ENCODE measurements around the gene ZSCAN12. TPM values are rescaled to one million over a fixed set of nuclear protein-coding genes. Genes with fewer than 3 reads are reported as not detected.

Gene ZSCAN12
- total RNA-seq, 1 donor, result 10.1 TPM

DNA sequence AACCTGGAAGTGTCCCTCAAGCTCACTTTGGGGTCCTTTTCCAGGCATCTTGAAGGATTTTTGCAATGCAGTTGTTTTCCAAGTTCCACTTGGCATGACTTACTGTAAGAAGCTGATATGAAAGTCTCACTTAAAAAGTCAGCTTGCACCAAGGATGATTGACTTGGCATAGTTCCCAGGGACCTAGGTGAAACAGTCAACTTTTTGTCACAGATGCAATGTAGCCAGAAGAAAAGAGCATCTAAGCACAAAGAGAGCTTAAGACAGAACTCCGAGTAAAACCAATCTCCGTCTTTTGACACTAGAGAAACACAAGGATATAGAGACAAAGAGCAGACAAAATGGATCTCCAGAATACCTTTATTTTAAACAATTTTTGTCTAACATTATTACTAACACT lies 2.6 kb upstream of the ZSCAN12 start:
- TF ChIP-seq, protein P1, sequence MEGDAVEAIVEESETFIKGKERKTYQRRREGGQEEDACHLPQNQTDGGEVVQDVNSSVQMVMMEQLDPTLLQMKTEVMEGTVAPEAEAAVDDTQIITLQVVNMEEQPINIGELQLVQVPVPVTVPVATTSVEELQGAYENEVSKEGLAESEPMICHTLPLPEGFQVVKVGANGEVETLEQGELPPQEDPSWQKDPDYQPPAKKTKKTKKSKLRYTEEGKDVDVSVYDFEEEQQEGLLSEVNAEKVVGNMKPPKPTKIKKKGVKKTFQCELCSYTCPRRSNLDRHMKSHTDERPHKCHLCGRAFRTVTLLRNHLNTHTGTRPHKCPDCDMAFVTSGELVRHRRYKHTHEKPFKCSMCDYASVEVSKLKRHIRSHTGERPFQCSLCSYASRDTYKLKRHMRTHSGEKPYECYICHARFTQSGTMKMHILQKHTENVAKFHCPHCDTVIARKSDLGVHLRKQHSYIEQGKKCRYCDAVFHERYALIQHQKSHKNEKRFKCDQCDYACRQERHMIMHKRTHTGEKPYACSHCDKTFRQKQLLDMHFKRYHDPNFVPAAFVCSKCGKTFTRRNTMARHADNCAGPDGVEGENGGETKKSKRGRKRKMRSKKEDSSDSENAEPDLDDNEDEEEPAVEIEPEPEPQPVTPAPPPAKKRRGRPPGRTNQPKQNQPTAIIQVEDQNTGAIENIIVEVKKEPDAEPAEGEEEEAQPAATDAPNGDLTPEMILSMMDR (IDR thresholded peaks at IDR 0.05; ENCODE audit: extremely low read depth, low read depth, low read length), result no peak

DNA sequence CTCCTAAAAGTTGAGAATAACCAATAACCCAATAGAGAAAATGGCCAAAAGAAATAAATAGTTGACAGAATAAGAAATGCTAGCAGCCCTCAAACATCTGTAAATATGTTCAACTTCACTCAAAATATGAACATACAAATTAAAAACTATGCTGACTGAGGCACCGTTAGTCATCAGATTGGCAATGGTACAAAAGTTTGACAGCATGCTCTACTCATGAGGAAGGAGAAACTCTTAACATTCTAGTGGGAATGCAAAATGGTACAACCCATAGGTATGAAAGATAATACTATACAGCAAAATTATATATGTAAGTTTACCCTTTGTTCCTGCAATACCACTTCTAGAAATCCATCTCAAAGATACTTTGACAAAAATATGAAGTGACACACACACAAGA lies 1.6 kb upstream of the ZSCAN12 start:
- no peaks in the 10 kb centered on the region for H3K27me3 ChIP-seq (ENCODE audit: insufficient read depth, low read length)
- peak; percentile 51 for DNase-seq (ENCODE audit: insufficient read length, low spot score, missing footprints)

More for the DNA sequence above, 2.6 kb upstream of the ZSCAN12 start:
- Histone ChIP-seq H4K20me1 (ENCODE audit: insufficient read depth, low read length) (no peaks in the 10 kb centered on the region), H3K4me2 (ENCODE audit: insufficient read depth, low read length) (no peak overlapping the region), H2AFZ (ENCODE audit: low read length) (no peak overlapping the region), H3K27ac (ENCODE audit: low read depth, low read length) (no peak overlapping the region), H3K4me3 (ENCODE audit: insufficient read depth, low read length) (no peak overlapping the region), H3K79me2 (ENCODE audit: insufficient read depth, low read length) (peaks cover 21% of the 10 kb centered on the region), H3K36me3 (ENCODE audit: insufficient read depth, low read length) (peaks cover 1% of the 10 kb centered on the region), H3K27me3 (ENCODE audit: insufficient read depth, low read length) (no peaks in the 10 kb centered on the region), H3K4me1 (ENCODE audit: insufficient read depth, low read length) (peaks cover 4% of the 10 kb centered on the region), H3K9me3 (ENCODE audit: low read depth, low read length) (no peaks in the 10 kb centered on the region)
- DNase-seq (ENCODE audit: insufficient read length, low spot score, missing footprints), result no peak

DNA sequence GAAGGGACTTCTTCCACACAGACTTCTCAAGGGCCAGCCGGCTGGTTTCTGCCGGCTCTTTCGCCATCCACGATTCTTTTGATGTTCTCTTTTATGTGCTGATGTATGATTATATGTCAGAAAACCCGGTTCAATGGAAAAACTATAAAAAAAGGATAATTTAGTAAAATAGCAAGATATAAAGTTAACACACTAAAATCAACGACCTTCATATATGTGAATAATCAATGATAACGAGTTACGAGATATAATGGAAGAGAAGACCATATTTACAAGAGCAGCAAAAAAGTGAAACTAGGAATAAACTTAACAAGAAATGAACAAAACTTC lies 540 bp upstream of the ZSCAN12 start:
- Histone ChIP-seq H3K27ac (ENCODE audit: low read depth, low read length) (peak overlapping the region; percentile 78), H3K79me2 (ENCODE audit: insufficient read depth, low read length) (peaks cover 41% of the 10 kb centered on the region), H3K9me3 (ENCODE audit: low read depth, low read length) (no peaks in the 10 kb centered on the region), H2AFZ (ENCODE audit: low read length) (peak overlapping the region; percentile 98), H4K20me1 (ENCODE audit: insufficient read depth, low read length) (no peaks in the 10 kb centered on the region), H3K36me3 (ENCODE audit: insufficient read depth, low read length) (peaks cover 5% of the 10 kb centered on the region), H3K27me3 (ENCODE audit: insufficient read depth, low read length) (no peaks in the 10 kb centered on the region), H3K4me3 (ENCODE audit: insufficient read depth, low read length) (peak overlapping the region; percentile 96), H3K4me1 (ENCODE audit: insufficient read depth, low read length) (peaks cover 4% of the 10 kb centered on the region), H3K4me2 (ENCODE audit: insufficient read depth, low read length) (peak overlapping the region; percentile 94)
- no peak for DNase-seq (ENCODE audit: insufficient read length, low spot score, missing footprints)
- TF ChIP-seq, protein P1 (IDR thresholded peaks at IDR 0.05; ENCODE audit: extremely low read depth, low read depth, low read length), result no peak

More for the DNA sequence above, 1.6 kb upstream of the ZSCAN12 start:
- Histone ChIP-seq H3K9me3 (ENCODE audit: low read depth, low read length) (no peaks in the 10 kb centered on the region), H3K4me3 (ENCODE audit: insufficient read depth, low read length) (no peak overlapping the region), H3K4me2 (ENCODE audit: insufficient read depth, low read length) (no peak overlapping the region), H4K20me1 (ENCODE audit: insufficient read depth, low read length) (no peaks in the 10 kb centered on the region), H3K27ac (ENCODE audit: low read depth, low read length) (no peak overlapping the region), H3K4me1 (ENCODE audit: insufficient read depth, low read length) (peaks cover 4% of the 10 kb centered on the region), H3K79me2 (ENCODE audit: insufficient read depth, low read length) (peaks cover 30% of the 10 kb centered on the region), H2AFZ (ENCODE audit: low read length) (no peak overlapping the region), H3K36me3 (ENCODE audit: insufficient read depth, low read length) (peaks cover 5% of the 10 kb centered on the region)
- TF ChIP-seq, protein P1 (IDR thresholded peaks at IDR 0.05; ENCODE audit: extremely low read depth, low read depth, low read length), result no peak

DNA sequence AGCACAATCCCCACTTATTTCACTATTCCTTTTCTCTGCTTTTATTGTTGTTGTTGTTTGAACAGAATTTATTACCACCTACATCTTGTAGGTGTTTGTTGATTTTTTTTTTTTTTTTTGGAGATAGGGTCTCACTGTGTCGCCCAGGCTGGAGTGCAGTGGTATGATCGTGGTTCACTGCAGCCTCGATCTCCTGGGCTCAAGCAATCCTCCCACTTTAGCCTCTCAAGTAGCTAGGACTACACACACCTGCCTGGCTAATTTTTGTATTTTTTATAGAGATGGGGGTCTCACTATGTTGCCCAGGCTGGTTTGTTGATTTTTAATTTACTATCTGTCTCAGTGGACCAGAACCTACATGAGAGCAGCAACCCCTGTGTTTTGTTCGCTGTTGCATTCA lies 3.6 kb downstream of the ZSCAN12 start:
- no peak overlapping the region for H3K27ac ChIP-seq (ENCODE audit: low read depth, low read length)
- H3K4me1 ChIP-seq (ENCODE audit: insufficient read depth, low read length), result peaks cover 4% of the 10 kb centered on the region
- no peak overlapping the region for H3K4me2 ChIP-seq (ENCODE audit: insufficient read depth, low read length)
- H3K79me2 ChIP-seq (ENCODE audit: insufficient read depth, low read length), result peaks cover 48% of the 10 kb centered on the region
- H3K4me3 ChIP-seq (ENCODE audit: insufficient read depth, low read length), result no peak overlapping the region
- no peaks in the 10 kb centered on the region for H3K27me3 ChIP-seq (ENCODE audit: insufficient read depth, low read length)
- no peaks in the 10 kb centered on the region for H4K20me1 ChIP-seq (ENCODE audit: insufficient read depth, low read length)
- H3K9me3 ChIP-seq (ENCODE audit: low read depth, low read length), result no peaks in the 10 kb centered on the region
- peaks cover 25% of the 10 kb centered on the region for H3K36me3 ChIP-seq (ENCODE audit: insufficient read depth, low read length)
- TF ChIP-seq, protein P1 (IDR thresholded peaks at IDR 0.05; ENCODE audit: extremely low read depth, low read depth, low read length), result no peak
- DNase-seq (ENCODE audit: insufficient read length, low spot score, missing footprints), result no peak
- no peak overlapping the region for H2AFZ ChIP-seq (ENCODE audit: low read length)

All from osteoblast (primary cell).